Purkinje cell (primary cell): ENCODE results near the gene DPRX. TPM values are rescaled to one million over a fixed set of nuclear protein-coding genes. Genes with fewer than 3 reads are reported as not detected.

Experiments used
- polyA plus RNA-seq: library from polyadenylated mRNA; unstranded; fragments of >200 nt; fragmentation: Nextera tagmentation; gene quantifications from 2 replicates; pipeline ENCODE4 v1.2.1, GENCODE V29; 2014

Gene DPRX
- not detected in 2 replicates for polyA plus RNA-seq

DNA sequence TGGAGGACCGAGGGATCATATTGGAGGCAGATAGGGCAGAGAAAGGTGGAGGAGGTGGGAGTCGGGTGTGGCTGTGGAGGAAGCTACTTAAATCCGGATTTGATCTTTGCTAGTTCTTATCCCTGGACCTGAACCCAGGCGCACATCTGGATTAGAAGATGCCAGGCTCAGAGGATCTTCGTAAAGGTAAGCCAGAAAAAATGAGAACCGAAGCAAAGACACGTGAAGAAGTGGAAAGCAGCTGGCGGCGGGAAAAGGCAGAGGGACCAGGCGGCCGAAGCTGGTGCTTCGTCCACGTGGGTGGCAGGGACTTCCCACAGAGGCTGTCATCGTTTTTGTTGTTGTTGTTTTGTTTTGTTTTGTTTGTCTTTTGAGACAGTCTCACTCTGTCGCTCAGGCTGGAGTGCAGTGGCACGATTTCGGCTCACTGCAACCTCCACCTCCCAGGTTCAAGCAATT, at the start of gene DPRX:
Gene DPRX (plus strand): TSS at position 51 of the 459 bp plus-strand sequence. CDS start 108 bp downstream, at position 159.

Other genes starting within 250 kb of the DPRX start
- gene ZNF765, start 236.8 kb upstream of the DPRX start, polyA plus RNA-seq: 3.7 and 4.8 TPM in 2 replicates
- 4.9 and 6.5 TPM in 2 replicates for gene ZNF761, start 200.0 kb upstream of the DPRX start, polyA plus RNA-seq
- 1.2 and 6.8 TPM in 2 replicates for gene ZNF813, start 164.3 kb upstream of the DPRX start, polyA plus RNA-seq
- 10.6 and 14.7 TPM in 2 replicates for gene ZNF331, start 93.9 kb upstream of the DPRX start, polyA plus RNA-seq
- gene NLRP12, start 192.3 kb downstream of the DPRX start, polyA plus RNA-seq: not detected in 2 replicates
- gene MYADM, start 235.9 kb downstream of the DPRX start, polyA plus RNA-seq: 13.6 and 14.8 TPM in 2 replicates